Stimulated activated CD4-positive, alpha-beta T cell treated with anti-CD3 and anti-CD28 coated beads, Interleukin-1b, Interleukin-23, amount 100 ng/mL, for 4 hours (primary cell): Measurements from ENCODE around the gene CCDC152.

ENCODE experiments used
- DNase-seq, 2 donors: peaks; one replicate each; pipeline ENCODE4 v3.0.0-alpha.2; 2020; ENCODE audit warnings: low read depth in 2 of 2

Gene CCDC152

DNA sequence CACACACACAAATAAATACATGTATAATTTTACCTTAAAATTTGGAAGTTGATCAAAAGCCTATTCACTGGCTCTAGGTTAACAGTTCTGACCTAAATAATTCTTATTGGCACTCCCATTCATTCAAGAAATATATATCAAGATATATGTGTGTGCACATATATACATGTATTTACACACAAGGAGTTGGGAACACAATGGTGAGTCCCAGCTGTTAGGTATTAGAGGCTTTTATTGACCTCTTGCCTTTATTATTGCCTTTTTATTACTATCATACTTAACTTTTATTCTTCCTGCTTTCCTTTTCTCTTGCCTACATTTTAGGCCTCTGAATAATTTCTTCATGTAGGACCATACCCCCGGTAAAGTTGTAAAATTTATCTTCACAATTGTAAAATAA lies 25.0 kb downstream of the CCDC152 start:
- DNase-seq = no peak

DNA sequence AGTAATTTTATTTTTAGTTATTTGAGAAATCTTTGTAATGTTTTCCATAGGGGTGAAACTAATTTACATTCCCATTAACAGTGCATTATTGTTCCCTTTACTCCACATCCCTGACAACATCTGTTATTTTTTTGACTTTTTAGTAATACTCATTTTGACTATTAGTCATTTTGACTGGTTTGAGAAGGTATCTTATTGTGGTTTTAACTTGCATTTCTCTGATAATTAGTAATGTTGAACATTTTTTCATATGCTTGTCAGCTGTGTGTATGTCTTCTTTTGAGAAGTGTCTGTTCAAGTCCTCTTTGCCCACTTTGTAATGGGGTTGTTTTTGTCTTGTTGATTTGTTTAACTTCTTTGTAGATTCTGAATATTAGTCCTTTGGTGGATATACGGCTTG lies 27.5 kb downstream of the CCDC152 start:
- DNase-seq = no peak

DNA sequence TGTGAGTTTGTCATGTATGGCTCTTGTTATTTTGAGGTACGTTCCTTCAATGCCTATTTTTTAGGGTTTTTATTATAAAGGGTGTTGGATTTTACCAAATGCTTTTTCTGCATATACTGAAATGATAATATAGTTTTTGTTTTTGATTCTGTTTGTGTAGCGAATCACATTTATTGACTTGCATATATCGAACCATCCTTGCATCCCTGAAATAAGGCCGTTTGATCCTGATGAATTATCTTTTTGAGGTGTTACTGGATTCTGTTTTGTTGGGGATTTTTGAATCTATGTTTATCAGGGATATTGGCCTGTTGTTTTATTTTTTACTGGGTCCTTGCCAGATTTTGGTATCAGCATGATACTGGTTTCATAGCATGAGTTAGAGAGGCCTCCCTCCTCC lies 29.1 kb downstream of the CCDC152 start:
- no peak for DNase-seq

DNA sequence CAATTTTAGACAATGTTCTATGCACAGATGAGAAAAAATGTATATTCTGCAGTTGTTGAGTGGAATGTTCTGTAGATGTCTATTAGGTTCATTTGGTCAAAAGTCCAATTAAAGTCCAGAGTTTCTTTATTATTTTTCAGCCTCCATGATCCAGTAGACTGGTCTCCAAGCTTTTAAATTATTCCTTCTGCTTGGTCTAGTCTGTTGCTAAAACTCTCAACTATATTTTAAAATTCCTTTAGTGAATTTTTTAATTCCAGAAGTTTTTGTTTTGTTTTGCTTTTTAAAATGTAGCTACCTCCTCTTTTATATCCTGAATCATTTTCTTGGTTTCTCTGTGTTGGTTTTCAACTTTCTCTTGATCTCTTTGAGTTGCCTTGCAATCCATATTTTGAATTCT lies 30.5 kb downstream of the CCDC152 start:
- no peak for DNase-seq

DNA sequence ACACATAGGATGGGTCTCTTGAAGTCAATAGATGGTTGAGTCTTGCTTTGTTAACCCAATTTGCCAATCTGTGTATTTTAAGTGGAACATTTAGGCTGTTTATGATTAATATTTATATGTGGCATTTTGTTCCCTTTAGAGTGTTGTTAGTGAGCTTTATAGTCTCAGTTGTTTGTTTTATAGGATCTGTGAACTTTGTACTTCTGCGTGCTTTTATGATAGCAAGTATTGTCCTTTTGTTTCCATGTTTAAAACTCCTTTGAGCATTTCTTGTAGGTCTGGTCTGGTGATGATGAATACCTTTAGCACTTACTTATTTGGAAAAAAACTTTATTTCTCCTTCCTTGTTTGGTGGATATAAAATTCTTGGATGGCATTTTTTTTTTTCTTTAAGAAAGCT lies 31.2 kb downstream of the CCDC152 start:
- DNase-seq = no peak

DNA sequence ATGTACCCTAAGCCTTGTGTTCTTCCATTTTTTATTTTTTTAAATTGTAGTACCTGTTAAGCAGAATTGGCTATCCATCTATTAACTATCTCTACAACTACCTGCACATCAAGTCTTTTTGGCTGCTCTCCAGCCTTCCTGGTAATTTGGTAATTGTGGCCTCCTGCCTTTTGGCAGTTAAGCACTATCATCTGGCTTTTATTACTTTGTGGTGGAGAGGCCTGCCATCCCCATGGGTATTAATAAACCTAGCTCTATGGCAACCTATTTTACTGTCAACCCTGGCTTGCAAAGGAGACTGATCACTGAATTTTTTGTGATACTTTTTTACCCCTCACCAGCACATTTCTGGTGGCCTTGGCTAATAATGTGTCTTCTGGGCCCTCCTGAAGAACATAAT lies 34.5 kb downstream of the CCDC152 start:
- DNase-seq = no peak

DNA sequence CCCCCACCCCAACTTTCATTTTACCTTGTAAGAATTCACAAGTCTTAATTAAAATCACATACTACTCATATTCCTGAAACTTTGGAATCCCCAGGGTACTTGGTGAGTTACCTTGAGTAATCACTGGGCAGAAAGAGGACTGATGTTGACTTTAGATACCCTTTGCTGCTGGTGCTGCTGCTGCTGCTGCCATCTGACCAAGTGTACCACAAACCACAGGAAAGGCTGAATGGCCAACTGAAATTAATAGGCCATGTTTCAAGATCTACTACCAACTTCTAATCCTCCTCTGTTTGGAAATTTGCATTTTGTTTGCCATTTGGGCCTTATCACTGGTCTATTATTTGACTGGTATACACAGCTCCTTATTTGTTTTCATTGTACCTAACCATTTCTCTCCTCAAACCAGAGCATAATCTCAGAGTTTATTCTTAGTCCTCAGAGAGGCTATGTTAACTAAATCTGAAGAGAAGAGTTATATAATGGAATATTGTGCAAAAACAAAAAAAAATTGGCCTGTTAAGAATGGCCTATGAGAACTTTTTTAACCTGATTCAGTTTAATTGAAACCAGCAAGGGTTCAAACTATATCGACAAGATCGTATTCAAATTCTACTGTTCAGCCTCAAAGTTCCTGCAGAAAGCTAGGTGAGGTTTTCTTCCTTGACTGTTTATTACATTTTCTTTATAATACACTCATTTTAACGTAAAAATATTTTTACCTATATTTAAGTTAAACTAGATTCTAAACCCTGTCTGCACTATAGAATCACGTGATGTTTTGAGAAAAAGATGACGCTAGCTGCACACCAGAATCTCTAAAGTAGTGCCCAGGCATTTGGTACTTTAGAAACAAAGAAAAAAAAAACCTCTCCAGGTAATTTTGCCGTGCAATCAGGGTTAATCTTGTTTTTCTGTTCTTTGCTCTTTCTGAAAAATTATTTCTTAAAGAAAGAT lies 41.9 kb downstream of the CCDC152 start:
- no peak for DNase-seq

DNA sequence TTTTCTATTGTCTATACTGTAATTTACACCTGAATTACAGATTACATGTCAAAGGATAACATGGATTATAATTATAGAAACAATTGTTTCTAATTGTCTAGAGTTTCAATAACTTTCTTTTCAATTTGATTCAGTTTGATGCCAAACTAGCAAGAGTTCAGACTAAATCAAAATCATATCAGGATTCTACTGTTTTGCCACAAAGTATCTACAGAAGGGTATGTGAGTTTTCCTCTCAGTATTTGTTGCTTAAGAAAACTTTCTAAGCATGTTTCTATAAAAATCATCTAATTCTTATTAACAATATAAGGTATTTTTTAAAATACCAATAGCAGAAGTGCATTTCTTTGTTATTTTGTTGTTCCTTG lies 42.6 kb downstream of the CCDC152 start:
- DNase-seq = no peak

DNA sequence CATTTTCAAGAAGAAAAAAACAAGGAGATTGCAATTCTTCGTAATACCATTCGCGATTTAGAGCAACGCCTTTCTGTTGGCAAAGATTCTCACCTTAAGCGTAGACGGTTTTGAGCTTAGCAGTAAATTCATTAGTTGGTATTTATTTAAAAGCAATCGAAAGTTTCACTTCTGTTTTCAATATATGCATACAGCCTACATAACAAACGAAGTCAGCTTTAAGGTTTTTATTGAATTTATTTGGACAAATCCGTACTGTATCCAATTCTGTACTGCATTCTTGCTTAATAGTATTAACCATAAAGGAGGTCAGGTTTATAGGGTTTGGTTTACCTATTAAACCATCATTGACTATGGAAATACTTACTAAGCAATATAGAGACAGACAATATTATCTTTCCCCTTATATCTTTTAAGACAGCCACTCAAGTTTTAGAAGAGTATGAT lies 43.1 kb downstream of the CCDC152 start:
- no peak for DNase-seq

DNA sequence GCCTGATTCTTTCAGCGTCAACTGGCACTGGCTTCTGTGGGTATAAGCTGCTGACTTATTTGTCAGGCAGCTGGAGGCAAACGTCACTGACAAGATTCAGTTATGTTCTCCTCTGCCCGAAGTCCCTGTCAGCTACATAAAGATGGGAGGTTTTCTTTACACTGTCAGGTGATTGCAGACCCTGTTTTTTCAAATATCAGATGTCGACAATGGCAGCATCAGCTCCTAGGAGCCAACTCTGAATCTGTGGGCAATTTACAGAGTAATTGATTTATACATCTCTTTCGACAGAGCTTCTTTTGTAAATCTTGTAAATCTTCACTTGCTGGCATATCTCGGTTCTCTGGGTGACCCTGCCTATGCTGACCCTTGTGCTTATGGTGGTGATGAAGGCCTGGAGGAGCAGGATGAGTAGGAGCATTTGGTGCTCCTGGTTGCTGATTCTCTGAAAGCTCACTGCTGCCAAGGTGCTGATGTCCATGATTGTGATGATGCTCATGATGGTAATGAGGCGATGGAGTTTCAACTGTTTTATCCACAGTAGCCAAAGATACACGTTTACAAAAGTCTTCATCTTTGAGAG lies 44.2 kb downstream of the CCDC152 start:
- DNase-seq = no peak

DNA sequence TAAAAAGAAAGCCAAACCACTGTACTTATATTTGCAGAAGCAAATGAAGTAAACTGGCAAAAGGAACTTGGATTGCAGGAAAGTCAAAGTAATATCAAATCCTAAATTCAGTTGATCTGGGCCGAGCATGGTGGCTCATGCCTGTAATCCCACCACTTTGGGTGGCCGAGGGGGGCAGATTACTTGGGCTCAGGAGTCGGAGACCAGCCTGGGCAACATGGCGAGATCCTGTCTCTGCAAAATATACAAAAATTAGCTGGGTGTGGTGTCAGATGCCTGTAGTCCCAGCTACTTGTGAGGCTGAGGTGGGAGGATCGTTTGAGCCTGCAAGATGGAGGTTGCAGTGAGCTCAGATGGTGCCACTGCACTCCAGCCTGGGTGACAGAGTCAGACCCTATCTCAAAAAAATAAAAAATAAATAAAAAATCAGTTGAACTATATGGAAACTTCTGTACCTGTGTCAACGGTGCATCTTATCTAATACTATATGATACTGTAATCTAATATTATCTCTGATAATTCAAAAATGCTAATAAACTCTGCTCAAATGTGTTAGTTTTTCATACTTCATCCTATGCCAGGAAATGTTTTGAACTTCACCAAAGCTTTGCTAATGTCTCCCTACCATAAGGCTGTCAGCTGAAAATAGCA lies 45.0 kb downstream of the CCDC152 start:
- no peak for DNase-seq

DNA sequence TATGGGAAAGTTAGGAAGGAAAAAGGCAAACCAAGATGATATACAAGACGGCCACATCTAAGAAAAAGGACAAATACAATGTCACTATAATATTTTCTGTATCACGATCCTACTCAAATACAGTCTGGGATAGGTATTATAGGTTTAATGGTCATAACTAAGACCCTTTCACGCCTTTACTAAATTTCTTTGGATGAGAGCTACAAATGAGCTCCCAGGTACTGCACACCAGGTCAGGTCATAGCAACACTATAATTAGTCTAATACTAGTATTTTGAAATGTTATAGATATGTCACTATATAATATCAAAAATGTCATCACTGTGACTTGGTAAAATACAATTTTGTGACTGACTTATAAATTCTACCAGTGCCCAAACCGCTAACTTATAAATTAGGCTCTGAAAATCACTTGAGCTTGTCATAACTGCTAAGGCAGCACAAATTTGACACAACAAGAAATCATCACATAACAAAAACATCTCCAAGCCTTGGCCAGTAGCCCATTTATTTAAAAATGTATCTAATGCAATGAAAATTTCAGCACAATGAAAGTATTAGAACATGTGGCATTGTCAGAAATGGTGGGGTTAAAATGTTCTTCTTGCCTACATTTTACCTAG lies 48.2 kb downstream of the CCDC152 start:
- DNase-seq = no peak

DNA sequence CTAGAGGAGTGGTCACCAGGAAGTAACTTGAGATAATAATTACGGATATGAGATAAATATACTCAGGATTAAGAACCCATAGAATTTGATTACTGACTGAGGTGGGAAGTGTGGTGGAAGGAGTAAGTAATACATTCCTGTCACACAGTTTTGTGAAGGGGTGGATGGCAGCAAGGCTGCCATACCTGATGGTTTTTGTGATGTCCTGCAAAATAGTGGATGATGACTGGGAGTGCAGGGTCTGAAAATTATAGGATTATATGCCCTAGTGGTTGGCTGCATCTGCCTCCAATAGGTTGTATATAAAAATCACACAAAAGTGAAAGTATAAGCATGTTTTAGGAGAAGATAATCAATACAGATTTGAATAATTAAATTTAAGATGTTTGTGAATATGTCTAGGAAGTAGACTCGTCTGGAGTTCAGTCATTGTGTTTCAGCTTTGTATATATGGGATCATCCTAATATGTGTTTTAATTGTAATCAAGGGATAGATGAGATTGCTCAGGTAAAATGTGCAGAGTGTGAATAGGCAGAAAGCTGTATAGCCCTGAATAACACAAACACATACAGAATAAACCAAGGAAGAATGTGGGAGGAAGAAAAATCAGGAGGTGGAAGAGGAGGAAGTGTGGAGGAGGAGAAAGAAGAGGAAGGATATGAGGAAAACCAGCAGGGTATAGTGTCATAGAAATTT lies 49.5 kb downstream of the CCDC152 start:
- DNase-seq = no peak

DNA sequence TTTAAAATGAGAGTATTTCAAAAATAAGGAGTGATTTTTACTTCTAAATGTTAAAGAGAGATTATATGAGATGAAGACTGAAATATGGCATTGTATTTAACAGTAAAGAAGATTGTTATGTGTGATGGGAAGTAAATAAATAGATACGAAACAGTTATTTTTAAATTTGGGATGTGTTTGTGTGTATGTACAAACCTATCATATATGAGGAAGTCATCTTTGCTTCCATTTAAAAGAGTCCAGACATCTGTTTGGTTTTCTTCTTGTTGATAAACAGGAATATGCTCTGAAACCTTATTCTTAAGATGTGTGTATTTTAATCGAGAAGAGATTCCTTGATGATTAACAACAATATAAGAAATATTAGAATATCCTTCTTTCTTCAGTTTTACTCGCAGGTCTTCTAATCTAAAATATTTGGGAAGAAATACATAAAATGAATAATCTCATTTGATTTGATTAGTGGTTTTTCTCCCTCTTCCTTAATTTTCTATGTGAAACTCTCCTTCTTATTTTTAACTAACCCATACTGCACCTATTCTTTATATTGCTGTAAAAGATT lies 50.2 kb downstream of the CCDC152 start:
- no peak for DNase-seq

DNA sequence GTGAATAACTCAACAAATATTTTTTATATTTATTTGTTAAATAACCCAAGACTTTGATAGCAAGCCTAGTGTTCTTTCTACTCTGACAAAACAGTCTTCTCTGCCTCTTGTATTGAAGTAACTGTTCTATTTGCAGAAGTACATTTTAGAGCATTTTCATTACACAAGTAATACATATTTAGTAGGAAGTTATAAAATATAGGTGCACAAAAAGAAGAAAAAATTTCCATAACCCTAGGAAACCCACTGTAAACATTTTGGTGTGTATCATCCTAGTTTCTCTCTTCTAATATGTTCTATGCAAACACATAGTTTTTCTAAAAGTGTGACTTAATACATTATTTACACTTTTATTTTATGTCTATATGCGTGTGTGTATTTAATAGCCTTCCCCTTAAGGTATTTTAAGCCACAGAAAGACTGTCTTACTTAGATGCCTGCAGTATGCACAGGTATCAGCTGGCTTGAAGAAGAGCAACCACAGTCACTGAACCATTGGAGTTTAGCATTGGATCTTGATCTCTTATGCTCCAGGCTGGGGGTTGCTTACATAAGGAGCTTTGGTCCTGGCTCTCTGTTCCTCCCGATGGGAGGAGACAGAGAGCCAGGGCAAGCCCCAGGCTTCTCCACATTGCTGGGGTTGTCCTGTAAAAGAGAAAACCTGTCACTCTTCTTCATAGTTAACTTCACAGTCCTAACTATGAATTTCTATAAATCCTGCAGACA lies 51.3 kb downstream of the CCDC152 start:
- no peak for DNase-seq

DNA sequence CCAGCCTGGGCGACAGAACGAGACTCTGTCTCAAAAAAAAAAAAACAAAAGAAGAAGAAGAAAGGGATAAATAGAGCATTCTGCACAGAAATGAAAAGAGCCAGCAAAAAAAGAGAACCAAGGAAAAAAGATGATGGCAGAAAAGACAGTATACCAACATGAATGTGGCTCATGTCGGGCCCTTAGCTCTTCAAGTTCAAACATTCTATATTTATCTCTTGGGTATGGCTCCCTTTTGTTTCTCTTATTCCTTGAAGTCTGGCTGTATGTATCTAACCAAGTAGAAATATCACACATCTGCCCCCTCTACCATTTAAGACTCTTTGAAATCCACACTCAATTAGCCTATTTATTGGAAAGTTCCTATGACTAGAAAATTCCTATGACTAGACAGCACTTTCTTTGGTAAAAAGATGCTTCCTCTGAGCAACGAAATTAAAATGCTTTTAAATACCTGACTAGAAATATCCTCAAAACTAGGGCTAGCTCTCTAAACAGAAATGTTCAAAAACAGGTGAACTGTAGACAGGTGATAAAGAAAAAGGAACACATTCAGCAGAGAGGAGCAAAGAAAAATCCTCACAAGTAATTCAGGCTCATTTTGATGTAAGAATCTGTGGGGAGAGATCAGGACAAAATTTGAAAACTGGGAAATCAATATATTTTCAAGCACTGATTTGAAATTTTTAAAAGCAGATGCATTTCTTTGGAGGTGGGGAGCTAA lies 52.4 kb downstream of the CCDC152 start:
- no peak for DNase-seq

DNA sequence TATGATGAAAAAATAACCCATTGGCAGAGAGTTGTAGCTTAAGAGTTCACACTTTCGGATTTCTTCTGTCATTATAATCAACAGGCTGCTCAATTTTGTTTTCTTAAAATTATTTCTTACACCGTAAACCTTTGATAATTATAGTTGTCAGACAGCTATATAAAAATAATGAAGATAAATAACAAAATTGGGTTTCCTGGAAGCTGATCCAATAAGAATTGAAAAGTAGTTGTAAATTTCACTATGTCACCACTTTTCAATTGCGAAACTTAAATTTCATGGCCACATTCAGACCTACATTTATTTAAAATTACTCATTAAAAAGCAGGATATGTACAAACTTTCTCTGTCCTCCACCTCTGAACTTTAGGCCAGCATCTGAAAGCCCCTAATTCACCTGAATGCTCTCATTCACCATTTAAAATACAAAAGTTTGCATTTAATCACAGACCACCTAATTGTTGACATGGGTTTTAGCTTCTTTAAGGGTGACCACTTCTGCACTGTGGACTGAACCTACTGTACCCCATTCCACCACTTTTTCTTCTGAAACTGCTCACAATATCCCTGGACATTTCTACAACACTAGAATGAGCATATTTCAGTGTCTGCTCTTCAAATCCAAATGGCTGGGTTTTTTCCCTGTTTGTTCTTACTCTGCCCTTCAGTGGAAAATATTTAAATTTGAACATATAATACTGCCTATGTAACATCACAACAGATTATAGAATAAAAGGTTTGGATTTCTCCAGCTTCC lies 54.4 kb downstream of the CCDC152 start:
- DNase-seq = no peak

DNA sequence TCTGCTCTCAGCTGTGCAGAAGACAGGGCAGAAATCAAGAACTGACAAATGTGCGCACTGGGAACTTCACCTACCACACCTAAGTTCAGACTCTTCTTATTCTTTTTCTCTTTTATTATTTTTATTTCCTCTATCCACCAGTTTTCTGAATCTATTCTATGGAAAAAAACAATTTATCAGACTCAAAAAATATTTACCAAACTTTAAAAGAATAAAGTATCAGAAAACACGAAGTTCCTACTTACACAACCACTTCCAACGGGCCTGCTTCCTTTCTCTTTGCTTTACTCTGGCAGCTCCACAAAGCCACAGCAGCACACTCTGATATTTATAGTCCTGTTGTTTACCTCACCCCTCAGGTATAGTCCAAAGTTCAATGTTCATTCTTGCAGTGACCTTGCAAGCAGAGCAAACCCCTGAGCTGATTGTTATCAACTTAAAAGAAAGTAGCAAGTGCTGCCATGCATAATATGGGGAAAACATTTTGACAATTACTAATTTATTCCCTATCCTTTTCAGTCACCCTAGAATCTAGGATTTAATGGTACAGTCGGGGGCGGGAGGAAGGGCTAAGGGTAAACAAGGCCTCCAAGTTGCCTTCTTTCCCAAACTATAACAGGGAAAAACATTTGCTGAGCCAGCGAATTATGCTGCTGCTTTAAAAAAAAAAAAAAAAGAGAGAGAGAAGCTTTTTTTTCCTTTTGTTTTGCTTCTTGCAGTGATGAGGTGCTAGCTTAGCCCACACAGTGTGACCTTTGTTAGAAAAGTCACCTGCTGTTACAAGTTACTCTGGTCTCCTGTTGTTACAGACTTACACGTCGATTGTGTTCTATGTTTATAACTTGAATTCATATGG lies 55.2 kb downstream of the CCDC152 start, which contains the start of gene SELENOP:
Gene SELENOP, minus strand, starts transcription at position 302 of the 856 bp plus-strand sequence. CDS start 3,539 bp downstream, outside the sequence.
- no peak for DNase-seq
